LNCaP clone FGC (cell line): Measurements from ENCODE around the gene AGT.

Experiments
- DNase-seq: peaks from one replicate; pipeline ENCODE4 v3.0.0-alpha.2; 2011; ENCODE audit warnings: low read depth
- H3K4me3 ChIP-seq: 2 replicates; pipeline ENCODE4 v1.5.1; 2011; ENCODE audit warnings: mild to moderate bottlenecking, low read depth, low read length, control low read depth
- CTCF ChIP-seq: IDR thresholded peaks from 2 replicates; pipeline ENCODE4 v1.5.1; 2012; ENCODE audit warnings: mild to moderate bottlenecking; ENCODE audit not compliant: control insufficient read depth, insufficient read depth; ENCODE audit errors: extremely low read depth

Gene AGT

GRCh38 chr1:230681599-230681998 lies 32.3 kb downstream of the AGT start:
- TF ChIP-seq CTCF = no peak
- DNase-seq = peak; percentile 54

GRCh38 chr1:230680300-230681025 lies 33.5 kb downstream of the AGT start:
- DNase-seq = no peak
- H3K4me3 ChIP-seq = no peak overlapping the region
- no peak for TF ChIP-seq CTCF

More at GRCh38 chr1:230681599-230681998, 32.3 kb downstream of the AGT start:
- H3K4me3 ChIP-seq = no peak overlapping the region

GRCh38 chr1:230679825-230680224 lies 34.1 kb downstream of the AGT start:
- no peak for TF ChIP-seq CTCF
- H3K4me3 ChIP-seq = no peak overlapping the region
- DNase-seq = no peak

GRCh38 chr1:230679192-230679591 lies 34.7 kb downstream of the AGT start:
- no peak for TF ChIP-seq CTCF
- no peak for DNase-seq

GRCh38 chr1:230677200-230677599 lies 36.7 kb downstream of the AGT start:
- DNase-seq = no peak
- TF ChIP-seq CTCF = no peak
- no peak overlapping the region for H3K4me3 ChIP-seq

More at GRCh38 chr1:230679192-230679591, 34.7 kb downstream of the AGT start:
- H3K4me3 ChIP-seq = no peak overlapping the region

- DNase-seq = no peak
- TF ChIP-seq CTCF = no peak
- H3K4me3 ChIP-seq = no peak overlapping the region
Observed at GRCh38 chr1:230674581-230674980, 39.3 kb downstream of the AGT start.

GRCh38 chr1:230669543-230669942 lies 44.4 kb downstream of the AGT start:
- H3K4me3 ChIP-seq = no peak overlapping the region
- DNase-seq = no peak
- no peak for TF ChIP-seq CTCF
